Brain microvascular endothelial cell (primary cell): ENCODE results near the gene SLC9A3.

Experiments
- DNase-seq: peaks from one replicate; pipeline ENCODE4 v3.0.0-alpha.2; 2020
- H3K27ac ChIP-seq: fragments of 250-450 bp; sonication (Bioruptor Pico); 2 replicates; pipeline ENCODE4 v1.5.1; 2020; ENCODE audit warnings: mild to moderate bottlenecking, moderate library complexity
- H3K27me3 ChIP-seq: fragments of 250-450 bp; sonication (Bioruptor Pico); replicated peaks from 2 replicates; pipeline ENCODE4 v1.5.1; 2020; ENCODE audit warnings: mild to moderate bottlenecking
- H3K36me3 ChIP-seq: fragments of 250-450 bp; sonication (Bioruptor Pico); replicated peaks from 2 replicates; pipeline ENCODE4 v1.5.1; 2020; ENCODE audit warnings: mild to moderate bottlenecking
- H3K4me3 ChIP-seq: 2 replicates; pipeline ENCODE4 v1.5.1; 2011; ENCODE audit warnings: low read depth, mild to moderate bottlenecking, control low read depth, low read length, moderate library complexity
- CTCF ChIP-seq: IDR thresholded peaks from 2 replicates; pipeline ENCODE4 v1.5.1; 2011; ENCODE audit warnings: low read depth, mild to moderate bottlenecking, moderate library complexity, low read length, control low read depth, inconsistent platforms; ENCODE audit errors: missing control alignments
- in situ Hi-C: cut with HindIII; loops from 2 replicates; pipeline ENCODE4 v1.10.0; 2017; ENCODE audit warnings: low sequenced_read_pairs, low pct_ligation_motif_present

Gene SLC9A3

GRCh38 chr5:546376-546908 is 22.2 kb upstream of the SLC9A3 start:
- Histone ChIP-seq H3K36me3 (no peaks in the 10 kb centered on the region), H3K27ac (no peak overlapping the region), H3K27me3 (peaks cover 1% of the 10 kb centered on the region), H3K4me3 (no peak overlapping the region)
- in situ Hi-C loops = no loop called here
- no peak for DNase-seq
- no peak for TF ChIP-seq CTCF

DNA sequence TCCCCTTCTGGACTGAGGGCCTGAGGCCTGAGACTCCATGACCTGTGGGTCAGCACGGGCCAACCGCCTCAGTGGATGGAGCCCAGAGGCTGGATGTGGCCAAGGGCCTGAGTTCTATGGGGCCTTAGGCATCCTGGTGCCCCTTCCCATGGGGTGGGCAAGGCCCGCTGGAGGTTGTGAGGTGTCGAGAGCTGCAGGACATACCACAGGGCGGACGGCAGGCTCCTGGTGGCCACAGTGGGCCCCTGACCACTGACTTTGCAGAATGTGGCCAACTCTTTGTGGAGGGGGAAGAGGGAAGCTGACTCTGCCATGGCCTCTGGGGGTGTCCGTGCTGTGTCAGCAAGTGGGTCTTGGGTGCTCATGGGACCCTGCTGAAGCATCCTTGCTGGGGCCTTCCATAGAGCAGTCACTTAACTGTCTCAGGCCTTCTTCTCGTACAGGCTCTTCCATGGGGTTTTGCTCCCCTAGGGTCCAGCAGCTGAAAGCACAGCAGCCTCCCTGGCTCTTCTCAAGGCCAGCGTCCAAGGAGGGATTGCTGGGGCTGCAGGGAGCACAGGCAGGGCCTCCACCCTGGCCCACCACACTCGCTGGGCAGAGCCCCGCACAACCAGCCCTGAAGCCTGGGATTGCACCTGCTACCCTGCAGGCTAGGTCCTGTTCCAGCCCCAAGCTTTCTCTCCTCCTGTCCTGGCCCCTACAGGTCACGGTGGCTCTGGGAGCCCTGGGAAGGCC is 21.6 kb upstream of the SLC9A3 start:
- Histone ChIP-seq H3K36me3 (no peaks in the 10 kb centered on the region), H3K4me3 (no peak overlapping the region), H3K27ac (no peak overlapping the region), H3K27me3 (no peaks in the 10 kb centered on the region)
- in situ Hi-C loops = no loop called here
- DNase-seq = no peak
- no peak for TF ChIP-seq CTCF

GRCh38 chr5:544675-545355 is 20.6 kb upstream of the SLC9A3 start:
- no peak for DNase-seq
- H3K36me3 ChIP-seq = no peaks in the 10 kb centered on the region
- peaks cover 6% of the 10 kb centered on the region for H3K27me3 ChIP-seq
- no peak for TF ChIP-seq CTCF
- H3K27ac ChIP-seq = no peak overlapping the region
- no peak overlapping the region for H3K4me3 ChIP-seq
- in situ Hi-C loops = no loop called here

GRCh38 chr5:543755-544674 is 19.8 kb upstream of the SLC9A3 start:
- Histone ChIP-seq H3K4me3 (no peak overlapping the region), H3K27ac (no peak overlapping the region), H3K27me3 (peaks cover 13% of the 10 kb centered on the region), H3K36me3 (no peaks in the 10 kb centered on the region)
- no peak for DNase-seq
- TF ChIP-seq CTCF = no peak
- in situ Hi-C loops = no loop called here

- TF ChIP-seq CTCF = no peak
- DNase-seq = no peak
- in situ Hi-C loops = no loop called here
- Histone ChIP-seq H3K4me3 (no peak overlapping the region), H3K36me3 (no peaks in the 10 kb centered on the region), H3K27me3 (peaks cover 13% of the 10 kb centered on the region), H3K27ac (no peak overlapping the region)
Observed at GRCh38 chr5:543351-543750, 19.1 kb upstream of the SLC9A3 start.
